DMS 273 (cell line): ENCODE results near the gene ALG9.
A peak's percentile ranks its signal among the peaks of the same experiment; 100 is the strongest.
"Not testable (repeated sequence)": the region's sequence is repeated elsewhere in the genome, so short reads cannot be mapped to it uniquely, and the experiment has no call there.

Source experiments
- DNase-seq: peaks from one replicate; lab custom pipeline; 2025; ENCODE audit not compliant: unreplicated experiment; lab: John Stamatoyannopoulos, UW

The ALG9 gene

GRCh38 chr11:111870886-111871692 is at the start of gene ALG9:
Gene ALG9, minus strand, starts transcription at chr11:111871581. Its CDS starts 99 bp downstream, at chr11:111871482.
- DNase-seq = peak; percentile 78

- DNase-seq = no peak
These were observed 49.5 kb upstream of the ALG9 start for GRCh38 chr11:111920908-111921307.

- peak; percentile 80 for DNase-seq
These were observed 47.2 kb upstream of the ALG9 start, which contains the start of gene C11orf52 for GRCh38 chr11:111918390-111919256. Gene C11orf52, plus strand, starts transcription at chr11:111918913. Its CDS starts 60 bp downstream, at chr11:111918973.

- DNase-seq = no peak
These were observed 46.4 kb upstream of the ALG9 start for GRCh38 chr11:111917788-111918187.

- DNase-seq = no peak
These were observed 45.9 kb upstream of the ALG9 start for GRCh38 chr11:111917312-111917711.

GRCh38 chr11:111916768-111917167 is 45.4 kb upstream of the ALG9 start:
- DNase-seq = no peak

GRCh38 chr11:111913997-111914396 is 42.6 kb upstream of the ALG9 start:
- DNase-seq = no peak

- DNase-seq = no peak
These were observed 41.9 kb upstream of the ALG9 start for GRCh38 chr11:111913031-111913861.

- no peak for DNase-seq
These were observed 41.2 kb upstream of the ALG9 start, which contains the start of gene HSPB2 for GRCh38 chr11:111912535-111912934. Gene HSPB2, plus strand, starts transcription at chr11:111912734. Its CDS starts 96 bp downstream, at chr11:111912830.

- peak; percentile 21 for DNase-seq
These were observed 40.4 kb upstream of the ALG9 start, which contains the start of gene CRYAB for GRCh38 chr11:111911563-111912401. Gene CRYAB, minus strand, starts transcription at chr11:111911770. Its CDS starts 46 bp downstream, at chr11:111911724.

- DNase-seq = no peak
These were observed 39.5 kb upstream of the ALG9 start for GRCh38 chr11:111910676-111911562.

GRCh38 chr11:111909378-111909777 is 38.0 kb upstream of the ALG9 start:
- DNase-seq = no peak

GRCh38 chr11:111908639-111909305 is 37.4 kb upstream of the ALG9 start:
- no peak for DNase-seq

GRCh38 chr11:111906680-111907079 is 35.3 kb upstream of the ALG9 start:
- no peak for DNase-seq

GRCh38 chr11:111905411-111905810 is 34.0 kb upstream of the ALG9 start:
- DNase-seq = no peak

GRCh38 chr11:111886844-111887243 is 15.5 kb upstream of the ALG9 start:
- DNase-seq = no peak

GRCh38 chr11:111886032-111886431 is 14.7 kb upstream of the ALG9 start:
- DNase-seq = no peak

- DNase-seq = not testable (repeated sequence)
These were observed 13.7 kb upstream of the ALG9 start for GRCh38 chr11:111885053-111885452.
